Activated CD8-positive, alpha-beta memory T cell treated with anti-CD3 and anti-CD28 coated beads, Interleukin-2, amount 50 U/mL, for 24 hours (primary cell): ENCODE results near the gene SREBF2.
"Not testable (repeated sequence)": the region's sequence is repeated elsewhere in the genome, so short reads cannot be mapped to it uniquely, and the experiment has no call there.

Experiments
- DNase-seq: peaks from one replicate; pipeline ENCODE4 v3.0.0-alpha.2; 2020; ENCODE audit errors: extremely low read depth

Gene SREBF2

GRCh38 chr22:41947424-41948080 is 114.6 kb downstream of the SREBF2 start:
- no peak for DNase-seq

- no peak for DNase-seq
Observed at GRCh38 chr22:41948142-41948541, 115.2 kb downstream of the SREBF2 start.

GRCh38 chr22:41948928-41949296 is 116.0 kb downstream of the SREBF2 start:
- DNase-seq = not testable (repeated sequence)

GRCh38 chr22:41949297-41949965 is 116.5 kb downstream of the SREBF2 start:
- DNase-seq = no peak

- DNase-seq = no peak
Observed at GRCh38 chr22:41951898-41952474, 119.1 kb downstream of the SREBF2 start, which contains the start of gene SMIM45. Gene SMIM45, plus strand, starts transcription at chr22:41952150.

GRCh38 chr22:41952713-41953112 is 119.8 kb downstream of the SREBF2 start:
- no peak for DNase-seq
